ENCODE measurements around the gene FGF22. TPM values are rescaled to one million over a fixed set of nuclear protein-coding genes. Genes with fewer than 3 reads are reported as not detected.

The FGF22 gene
- total RNA-seq, 2 experiments from 2014 or later, result 0.48 TPM; not detected in 1

DNA sequence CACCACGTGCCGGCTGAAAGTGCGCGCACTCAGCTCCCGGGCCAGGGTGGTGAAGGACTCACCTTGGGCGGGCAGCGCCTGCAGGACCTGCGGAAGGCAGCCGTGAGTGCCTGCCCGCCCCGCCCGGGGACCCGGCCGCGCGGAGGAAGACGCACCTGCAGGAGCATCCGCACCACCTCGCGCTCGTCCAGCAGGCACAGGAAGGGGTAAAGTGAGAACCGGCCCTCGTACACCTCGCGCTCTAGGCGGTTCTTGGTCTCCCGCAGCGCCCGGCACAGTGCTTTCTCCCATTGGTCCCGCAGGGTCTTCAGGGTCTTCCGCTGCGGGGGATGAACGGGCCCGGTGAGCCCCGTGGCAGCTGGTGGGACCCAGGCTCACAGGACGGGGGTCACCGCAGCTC lies 17.0 kb upstream of the FGF22 start:
- Histone ChIP-seq H3K27ac (ENCODE audit: low read depth, low read length, poor library complexity, severe bottlenecking) (no peak overlapping the region), H3K9me3 (ENCODE audit: low read length) (no peaks in the 10 kb centered on the region), H3K4me3 (ENCODE audit: low read depth, low read length, poor library complexity, severe bottlenecking) (no peak overlapping the region), H3K4me1 (ENCODE audit: insufficient read depth, low read length, poor library complexity, severe bottlenecking) (no peaks in the 10 kb centered on the region), H2AFZ (ENCODE audit: low read length) (no peak overlapping the region), H3K4me2 (ENCODE audit: low read length) (no peak overlapping the region), H3K79me2 (ENCODE audit: insufficient read depth, low read depth, low read length) (peaks cover 3% of the 10 kb centered on the region; the same call in 1 of the 2 replicates), H3K9me2 (ENCODE audit: insufficient read depth, low read length) (no peaks in the 10 kb centered on the region), H3K36me3 (ENCODE audit: insufficient read depth, low read length) (peaks cover 76% of the 10 kb centered on the region), H4K20me1 (ENCODE audit: insufficient read depth, low read length) (no peaks in the 10 kb centered on the region)
- TF ChIP-seq EZH2phosphoT487 (IDR thresholded peaks at IDR 0.05; ENCODE audit: borderline replicate concordance, low read depth, low read length), result no peak
- TF ChIP-seq CTCF (conservative IDR thresholded peaks at IDR 0.05; ENCODE audit: low read length), result no peak
- ChIA-PET POLR2A (no interaction called here), CTCF (ENCODE audit: unreplicated experiment) (no interaction called here)
- intact Hi-C loops (cut with micrococcal nuclease; ENCODE audit: unreplicated experiment), result no loop called here
- DNase-seq (ENCODE audit: low spot score), result no peak
- BruUV-seq (replicated peaks), result no TSS peak

DNA sequence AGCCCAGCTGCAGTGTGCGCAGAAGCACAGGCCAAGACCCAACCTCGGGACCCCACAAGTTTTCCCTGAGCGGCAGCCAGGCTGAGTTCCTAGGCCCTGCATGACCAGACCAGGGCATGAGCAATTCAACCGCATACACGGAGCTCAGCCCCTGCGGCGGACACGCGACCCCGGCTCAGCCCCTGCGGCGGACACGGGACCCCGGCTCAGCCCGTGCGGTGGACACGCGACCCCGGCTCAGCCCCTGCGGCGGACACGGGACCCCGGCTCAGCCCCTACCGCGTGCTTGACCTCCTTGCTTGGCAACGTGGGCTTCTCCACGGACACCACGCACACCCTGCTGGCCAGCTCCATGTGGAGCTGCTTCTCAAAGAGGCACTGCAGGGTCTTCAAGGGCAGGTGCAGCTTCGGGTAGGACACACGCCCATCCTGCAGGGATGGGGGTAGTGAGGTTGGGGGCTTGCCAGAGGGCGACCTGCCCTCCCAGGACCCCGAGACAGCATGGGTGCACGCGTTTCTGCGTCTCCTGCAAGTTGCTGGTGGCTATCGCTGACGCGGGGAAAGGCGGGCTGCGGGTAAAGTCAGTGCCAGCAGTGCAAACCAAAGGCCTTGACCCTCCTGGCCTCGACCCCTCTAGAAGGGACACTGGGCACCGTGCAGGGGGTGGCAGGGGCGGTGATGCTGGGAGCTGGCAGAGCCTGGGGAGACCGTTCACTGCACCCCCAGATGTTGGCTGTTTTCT lies 16.3 kb upstream of the FGF22 start:
- Histone ChIP-seq H3K9me2 (ENCODE audit: insufficient read depth, low read length) (no peaks in the 10 kb centered on the region), H3K27ac (ENCODE audit: low read depth, low read length, poor library complexity, severe bottlenecking) (no peak overlapping the region), H3K4me2 (ENCODE audit: low read length) (no peak overlapping the region), H3K9me3 (ENCODE audit: low read length) (no peaks in the 10 kb centered on the region), H3K36me3 (ENCODE audit: insufficient read depth, low read length) (peaks cover 77% of the 10 kb centered on the region), H3K4me1 (ENCODE audit: insufficient read depth, low read length, poor library complexity, severe bottlenecking) (no peaks in the 10 kb centered on the region), H3K79me2 (ENCODE audit: insufficient read depth, low read depth, low read length) (peaks cover 10% of the 10 kb centered on the region; the same call in 1 of the 2 replicates), H3K4me3 (ENCODE audit: low read depth, low read length, poor library complexity, severe bottlenecking) (no peak overlapping the region), H2AFZ (ENCODE audit: low read length) (no peak overlapping the region), H4K20me1 (ENCODE audit: insufficient read depth, low read length) (no peaks in the 10 kb centered on the region)
- ChIA-PET CTCF (ENCODE audit: unreplicated experiment) (no interaction called here), POLR2A (no interaction called here)
- TF ChIP-seq EZH2phosphoT487 (IDR thresholded peaks at IDR 0.05; ENCODE audit: borderline replicate concordance, low read depth, low read length), result no peak
- TF ChIP-seq CTCF (conservative IDR thresholded peaks at IDR 0.05; ENCODE audit: low read length), result no peak
- intact Hi-C loops (cut with micrococcal nuclease; ENCODE audit: unreplicated experiment), result no loop called here
- DNase-seq (ENCODE audit: low spot score), result no peak
- BruUV-seq (replicated peaks), result no TSS peak

DNA sequence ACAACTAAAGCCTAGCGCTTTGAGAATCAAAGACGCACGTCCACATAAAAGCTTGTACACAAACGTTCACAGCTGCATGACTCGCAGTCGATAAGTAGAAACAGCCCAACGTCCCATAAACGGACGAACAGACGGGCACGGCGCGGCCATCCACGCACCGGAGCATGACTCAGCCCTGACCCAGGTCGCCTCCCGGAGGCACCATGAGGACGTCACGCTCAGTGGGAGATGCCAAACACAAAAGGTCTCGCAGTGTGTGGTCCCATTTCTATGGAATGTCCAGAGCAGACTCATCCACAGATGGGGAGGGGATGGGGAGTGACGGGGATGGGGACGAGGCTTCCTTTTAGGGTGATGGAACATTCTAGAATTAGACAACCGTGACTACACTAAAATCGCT lies 15.7 kb upstream of the FGF22 start:
- no TSS peak for BruUV-seq (replicated peaks)
- Histone ChIP-seq H3K9me3 (ENCODE audit: low read length) (no peaks in the 10 kb centered on the region), H3K9me2 (ENCODE audit: insufficient read depth, low read length) (no peaks in the 10 kb centered on the region), H3K79me2 (ENCODE audit: insufficient read depth, low read depth, low read length) (peaks cover 13% of the 10 kb centered on the region; the same call in 1 of the 2 replicates), H3K4me2 (ENCODE audit: low read length) (no peak overlapping the region), H3K4me1 (ENCODE audit: insufficient read depth, low read length, poor library complexity, severe bottlenecking) (no peaks in the 10 kb centered on the region), H3K27ac (ENCODE audit: low read depth, low read length, poor library complexity, severe bottlenecking) (no peak overlapping the region), H2AFZ (ENCODE audit: low read length) (no peak overlapping the region), H4K20me1 (ENCODE audit: insufficient read depth, low read length) (no peaks in the 10 kb centered on the region), H3K36me3 (ENCODE audit: insufficient read depth, low read length) (peaks cover 78% of the 10 kb centered on the region), H3K4me3 (ENCODE audit: low read depth, low read length, poor library complexity, severe bottlenecking) (no peak overlapping the region)
- DNase-seq (ENCODE audit: low spot score), result no peak
- TF ChIP-seq EZH2phosphoT487 (IDR thresholded peaks at IDR 0.05; ENCODE audit: borderline replicate concordance, low read depth, low read length) (no peak), CTCF (conservative IDR thresholded peaks at IDR 0.05; ENCODE audit: low read length) (0 out of 2 replicates have a peak, but pooled peaks have one; percentile 29)
- intact Hi-C loops (cut with micrococcal nuclease; ENCODE audit: unreplicated experiment), result no loop called here
- CTCF ChIA-PET (ENCODE audit: unreplicated experiment), result no interaction called here
- POLR2A ChIA-PET, result no interaction called here

Data from OCI-LY7 (cell line).